Amniotic stem cell (primary cell): ENCODE results near the gene C19orf33.

Experiments used
- DNase-seq: peaks from one replicate; lab custom pipeline; 2025; lab: John Stamatoyannopoulos, UW

Gene C19orf33

DNA sequence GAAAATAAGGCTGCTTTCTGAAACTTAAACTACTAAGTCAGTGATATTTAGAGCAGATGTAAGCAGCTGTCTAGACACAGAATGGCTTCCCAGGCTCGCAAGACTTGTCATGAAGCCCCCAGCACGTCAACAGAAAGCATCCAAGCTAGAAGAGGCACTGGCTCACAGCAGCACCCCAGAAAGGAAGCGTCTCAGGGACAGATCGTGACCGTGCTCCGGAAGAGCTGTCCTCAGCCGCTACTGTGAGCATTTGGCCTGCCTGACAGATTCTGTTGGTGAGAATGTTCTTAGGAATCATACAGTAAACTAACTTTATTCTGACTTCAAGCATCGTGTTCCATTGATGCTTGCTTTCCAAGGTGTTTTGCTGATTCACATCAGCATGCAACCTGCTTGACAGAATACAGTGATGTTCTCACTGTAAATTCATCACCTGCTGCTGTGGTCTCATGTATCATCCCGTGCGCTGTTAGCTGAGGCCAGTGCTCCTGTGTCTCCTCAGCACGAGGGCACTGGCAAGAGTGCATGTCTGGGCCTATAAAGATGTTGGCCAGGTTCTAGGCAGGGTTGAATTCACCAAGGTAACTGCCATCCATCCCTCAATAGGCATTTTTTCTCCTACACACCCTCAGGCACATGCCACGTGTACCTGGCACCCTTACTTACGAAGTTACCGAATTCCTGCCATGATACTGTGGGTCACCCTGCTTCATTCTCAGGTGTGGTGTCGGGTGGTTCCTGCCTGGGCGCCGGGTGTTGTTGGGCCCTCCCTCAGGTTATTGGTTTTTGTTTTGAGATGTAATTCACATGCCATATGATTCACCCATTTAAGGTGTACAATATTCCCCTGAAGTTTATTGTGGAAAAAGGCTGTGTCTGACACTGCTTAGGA lies 23.8 kb upstream of the C19orf33 start:
- no peak for DNase-seq

GRCh38 chr19:38281811-38282566 lies 22.1 kb upstream of the C19orf33 start:
- DNase-seq = no peak

GRCh38 chr19:38283271-38283670 lies 20.8 kb upstream of the C19orf33 start:
- no peak for DNase-seq

GRCh38 chr19:38284422-38284821 lies 19.6 kb upstream of the C19orf33 start:
- no peak for DNase-seq

DNA sequence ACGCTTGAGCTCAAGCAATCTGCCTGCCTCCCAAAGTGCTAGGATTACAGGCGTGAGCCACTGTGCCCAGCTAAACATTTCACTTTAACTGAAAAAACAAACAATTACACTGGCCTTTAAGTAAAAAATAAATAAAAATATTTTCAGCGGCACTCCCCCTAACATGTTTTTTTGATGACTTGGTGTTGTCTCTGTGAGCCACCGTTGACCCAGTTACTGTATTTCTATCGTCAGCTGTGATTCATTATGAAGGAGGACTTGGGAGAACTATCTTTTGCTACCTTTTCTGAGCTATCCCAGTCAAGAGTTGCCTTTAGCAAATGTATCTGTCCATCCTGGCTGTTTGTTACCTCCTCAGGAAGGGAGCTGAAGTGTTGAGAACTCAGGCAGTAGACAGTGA lies 18.5 kb upstream of the C19orf33 start:
- no peak for DNase-seq

DNA sequence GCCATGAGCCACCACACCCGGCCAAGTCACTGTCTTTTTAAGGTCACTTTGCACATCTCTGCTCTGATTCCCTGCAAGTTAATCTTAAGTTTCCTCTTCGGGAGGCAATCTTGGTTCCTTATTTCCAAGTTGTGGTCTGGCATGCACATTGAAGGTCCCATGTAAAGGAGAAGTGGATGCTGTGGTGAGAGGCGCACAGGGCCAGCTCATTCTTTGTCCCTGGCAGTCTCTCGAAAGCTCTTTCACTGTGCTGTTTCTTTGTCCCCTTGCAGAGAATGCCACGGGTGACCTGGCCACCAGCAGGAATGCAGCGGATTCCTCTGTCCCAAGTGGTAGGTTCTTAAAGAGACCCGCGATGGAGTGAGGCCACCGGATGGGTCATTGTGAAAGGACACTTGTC lies 16.4 kb upstream of the C19orf33 start:
- no peak for DNase-seq

- no peak for DNase-seq
These were observed 15.8 kb upstream of the C19orf33 start for GRCh38 chr19:38288123-38288855.

- DNase-seq = no peak
These were observed 14.1 kb upstream of the C19orf33 start for GRCh38 chr19:38289955-38290354.

DNA sequence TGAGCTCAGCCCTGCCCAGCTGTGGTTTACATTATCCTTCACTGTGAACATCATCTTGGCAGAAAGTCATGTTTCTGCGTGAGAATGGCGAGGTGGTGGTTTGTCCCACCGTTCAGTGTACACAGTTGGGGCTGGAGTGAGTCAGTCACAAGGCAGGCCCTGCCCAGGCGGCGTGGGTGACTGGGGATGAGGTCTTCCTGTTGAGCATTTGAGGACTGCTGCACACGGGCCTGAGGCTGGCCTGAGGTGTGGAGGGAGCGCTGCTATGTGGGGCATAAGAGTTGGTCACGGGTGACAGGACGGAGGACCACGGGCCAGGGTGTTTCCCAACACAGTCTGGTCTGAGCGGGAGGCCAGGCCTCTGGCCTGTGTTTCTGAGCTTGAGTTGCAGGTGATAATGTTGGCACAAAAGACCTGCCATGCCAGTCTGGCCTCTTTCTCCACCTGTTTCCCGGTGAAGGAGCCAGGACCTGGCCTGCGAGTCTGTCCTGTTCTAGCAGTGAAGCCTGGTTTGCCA lies 13.4 kb upstream of the C19orf33 start:
- peak; percentile 78 for DNase-seq

DNA sequence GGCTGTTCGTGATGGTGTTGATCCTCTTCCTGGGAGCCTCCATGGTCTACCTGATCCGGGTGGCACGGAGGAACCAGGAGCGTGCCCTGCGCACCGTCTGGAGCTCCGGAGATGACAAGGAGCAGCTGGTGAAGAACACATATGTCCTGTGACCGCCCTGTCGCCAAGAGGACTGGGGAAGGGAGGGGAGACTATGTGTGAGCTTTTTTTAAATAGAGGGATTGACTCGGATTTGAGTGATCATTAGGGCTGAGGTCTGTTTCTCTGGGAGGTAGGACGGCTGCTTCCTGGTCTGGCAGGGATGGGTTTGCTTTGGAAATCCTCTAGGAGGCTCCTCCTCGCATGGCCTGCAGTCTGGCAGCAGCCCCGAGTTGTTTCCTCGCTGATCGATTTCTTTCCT lies 12.2 kb upstream of the C19orf33 start:
- no peak for DNase-seq

DNA sequence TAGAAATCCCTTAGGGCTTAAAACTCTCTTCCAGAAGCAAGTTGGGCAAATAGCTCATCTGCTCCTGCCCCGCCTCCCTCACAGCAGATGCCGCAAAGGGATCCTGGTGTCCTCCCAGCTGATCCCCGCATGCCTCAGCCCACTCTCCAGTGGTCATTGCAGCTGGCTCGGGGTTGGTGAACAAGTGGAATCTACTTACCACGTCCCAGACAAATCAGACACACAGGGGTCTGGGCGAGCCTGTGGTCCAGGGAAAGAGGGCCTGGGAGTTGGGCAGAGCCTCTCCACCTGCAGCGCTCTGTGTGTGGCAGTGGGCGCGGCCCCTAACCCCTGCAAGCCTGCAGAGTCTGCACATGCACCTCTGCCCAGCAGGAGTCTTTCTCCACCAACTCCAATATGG lies 10.8 kb upstream of the C19orf33 start:
- no peak for DNase-seq

DNA sequence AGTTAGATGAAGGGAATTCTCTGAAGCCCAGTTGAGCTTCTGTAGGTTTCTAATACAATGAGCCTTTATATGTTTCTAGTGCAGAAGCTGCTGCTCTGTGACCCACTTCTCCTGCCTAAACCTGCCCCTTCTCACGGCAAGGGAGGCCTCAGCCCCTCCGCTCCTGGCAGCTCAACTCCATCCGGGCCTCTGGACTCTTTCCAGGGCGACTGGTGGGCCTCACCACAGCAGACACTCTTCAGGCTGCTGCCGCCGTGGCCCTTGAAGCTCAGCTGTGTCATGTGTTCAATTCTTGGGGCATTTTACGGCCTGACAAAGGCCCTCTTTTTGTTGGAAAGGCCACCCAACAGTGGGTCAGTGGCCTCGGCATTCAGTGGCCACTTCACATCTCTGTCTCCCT lies 10.0 kb upstream of the C19orf33 start:
- DNase-seq = no peak

- DNase-seq = no peak
These were observed 5.0 kb upstream of the C19orf33 start for GRCh38 chr19:38298821-38299680.

DNA sequence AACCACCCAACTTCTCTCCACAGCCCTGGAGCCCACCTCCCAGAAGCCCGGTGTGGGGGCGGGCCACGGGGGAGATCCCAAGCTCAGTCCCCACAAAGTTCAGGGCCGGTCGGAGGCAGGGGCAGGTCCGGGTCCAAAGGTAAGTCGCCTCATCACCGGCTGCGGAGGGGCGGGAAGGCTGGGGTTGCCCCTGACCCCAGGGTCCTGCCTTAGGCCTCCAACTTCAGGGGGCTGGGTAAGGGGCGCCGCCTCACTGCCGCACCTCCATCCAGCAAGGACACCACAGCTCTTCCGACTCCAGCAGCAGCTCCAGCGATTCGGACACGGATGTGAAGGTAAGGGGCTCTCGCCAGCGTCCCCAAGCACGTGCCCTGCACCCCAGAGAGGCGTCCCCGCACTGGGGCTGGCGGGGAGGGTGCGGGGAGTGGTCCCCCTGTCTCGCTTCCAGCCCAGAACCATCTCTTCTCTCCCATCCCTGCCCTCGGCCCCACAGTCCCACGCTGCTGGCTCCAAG lies 358 bp downstream of the C19orf33 start:
- no peak for DNase-seq

- DNase-seq = no peak
These were observed 897 bp downstream of the C19orf33 start for GRCh38 chr19:38304866-38305429.

GRCh38 chr19:38306236-38306635 lies 2.2 kb downstream of the C19orf33 start:
- DNase-seq = no peak

DNA sequence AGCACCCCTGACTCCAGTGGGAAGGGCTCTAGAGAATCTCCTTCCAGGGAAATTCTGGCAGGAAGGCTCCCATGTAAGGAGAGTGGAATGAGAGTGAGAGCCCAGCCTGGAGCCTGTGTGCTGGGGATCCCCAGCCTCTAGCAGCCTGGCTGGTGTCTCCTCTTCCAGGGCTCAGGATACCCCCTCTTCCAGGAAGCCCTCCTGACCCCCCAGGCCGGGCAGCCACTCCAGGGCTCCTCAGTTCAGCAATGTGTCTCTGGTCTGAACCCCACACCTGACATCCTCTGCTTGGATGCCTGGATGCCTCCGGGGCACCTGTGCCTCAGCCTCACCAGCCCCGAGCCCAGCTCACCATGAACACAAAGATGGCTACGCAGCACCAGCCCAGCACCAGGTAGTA lies 3.0 kb downstream of the C19orf33 start:
- DNase-seq = no peak

DNA sequence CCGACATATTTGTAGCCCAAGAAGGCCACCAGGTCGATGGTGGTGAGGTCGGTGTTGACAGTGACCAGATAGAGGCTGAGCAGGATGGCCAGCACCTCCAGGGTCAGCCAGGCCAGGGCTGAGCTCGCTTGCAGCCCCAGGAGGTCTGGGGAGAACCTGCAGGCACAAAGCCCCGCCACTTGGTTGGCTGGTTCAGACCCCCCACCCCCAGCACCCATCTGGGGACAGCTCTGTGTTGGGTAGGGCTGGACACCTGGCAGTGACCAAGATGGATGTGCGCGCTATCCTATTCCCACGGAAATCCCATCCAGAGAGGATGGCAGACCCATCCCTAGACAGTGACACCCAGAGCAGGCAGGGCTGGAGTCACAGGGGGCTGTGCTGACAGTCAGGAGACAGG lies 3.5 kb downstream of the C19orf33 start:
- no peak for DNase-seq

DNA sequence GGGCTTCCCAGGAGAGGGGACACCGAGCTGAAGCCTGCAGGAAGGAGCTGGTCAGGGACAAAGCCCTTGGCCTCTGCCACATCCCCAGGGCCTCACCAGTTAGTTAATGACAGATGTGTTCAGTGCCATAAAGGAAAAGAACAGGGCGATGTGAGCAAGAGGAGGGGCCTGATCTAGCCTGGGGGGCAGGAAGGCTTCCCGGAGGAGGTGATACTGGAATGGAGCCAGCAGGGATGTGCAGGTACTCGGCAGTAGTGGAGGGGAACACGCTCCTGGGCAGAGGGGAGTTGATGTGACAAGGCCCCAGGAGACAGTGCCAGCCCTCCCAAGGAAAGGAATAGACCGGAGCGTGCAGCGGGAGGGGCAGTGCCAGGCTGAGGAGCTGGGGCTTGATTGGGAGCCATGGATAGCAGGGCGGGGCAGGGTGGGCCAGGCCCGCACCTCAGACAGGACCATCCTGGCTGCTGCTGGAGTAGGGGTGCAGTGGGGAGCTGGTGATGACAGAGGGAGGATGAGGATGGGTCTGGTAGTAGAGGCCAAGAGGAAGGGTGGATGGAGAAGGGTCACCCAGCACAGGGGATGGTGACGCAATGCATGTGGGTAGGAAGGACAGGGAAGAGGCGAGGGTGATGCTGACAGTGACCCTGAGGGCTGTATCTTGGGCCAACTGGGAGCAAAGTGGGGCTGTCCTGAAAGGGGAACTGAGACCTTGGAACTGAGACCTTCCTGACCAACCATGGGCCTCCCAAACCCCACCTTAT lies 4.1 kb downstream of the C19orf33 start:
- no peak for DNase-seq
